Colon (tissue), 2 donors: ENCODE results near the gene ERN1.

Source experiments
- FAIRE-seq: peaks from 2 replicates; lab custom pipeline; 2012; peaks lifted over from hg19 to GRCh38; lab: Jason Lieb, UNC
- donor health status: control.
- donor health status: control.

Gene ERN1

DNA sequence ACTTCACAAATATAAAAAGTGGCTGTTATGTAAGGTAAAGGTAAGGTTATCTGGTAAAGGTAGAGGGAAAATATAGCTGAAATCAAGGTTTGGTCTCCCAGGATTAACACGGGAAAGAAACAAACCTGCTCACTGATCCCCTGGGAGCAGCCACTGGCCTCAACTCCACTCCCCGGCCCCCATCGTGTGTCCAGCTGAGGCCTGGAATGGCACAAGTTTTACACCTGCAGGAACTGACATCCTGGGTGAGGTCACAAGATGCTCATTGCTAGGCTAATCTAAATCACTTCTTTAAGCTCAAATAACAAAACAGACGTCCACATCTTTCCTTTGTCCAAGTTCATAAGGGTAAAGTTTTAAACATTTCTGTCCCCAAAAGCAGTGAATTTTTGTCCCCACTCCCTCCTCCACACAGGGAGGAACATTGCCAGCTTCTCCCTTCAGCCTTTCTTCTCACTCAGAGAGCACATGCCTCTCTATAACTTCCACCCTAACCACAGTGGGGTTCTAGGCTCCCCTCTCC, 46.3 kb downstream of the ERN1 start:
- FAIRE-seq, result no peak

DNA sequence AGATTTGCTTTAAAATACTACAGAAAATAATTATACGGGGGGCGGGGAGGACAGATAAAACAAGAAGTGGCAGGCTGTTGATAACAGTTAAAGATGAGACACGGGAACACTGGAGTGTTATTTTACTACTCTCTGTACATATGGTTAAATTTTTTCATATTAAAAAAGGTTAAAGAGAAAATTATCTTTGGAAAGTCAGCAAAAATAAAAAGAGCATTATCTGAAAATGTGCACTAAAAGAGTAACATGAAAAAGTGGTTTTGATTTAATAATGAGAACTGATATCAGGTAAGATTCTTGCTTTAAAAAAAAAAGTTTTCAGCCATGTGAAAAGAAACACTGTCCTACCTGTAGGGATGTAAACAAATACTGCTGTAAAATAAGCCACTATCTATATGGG, 46.9 kb downstream of the ERN1 start:
- no peak for FAIRE-seq

DNA sequence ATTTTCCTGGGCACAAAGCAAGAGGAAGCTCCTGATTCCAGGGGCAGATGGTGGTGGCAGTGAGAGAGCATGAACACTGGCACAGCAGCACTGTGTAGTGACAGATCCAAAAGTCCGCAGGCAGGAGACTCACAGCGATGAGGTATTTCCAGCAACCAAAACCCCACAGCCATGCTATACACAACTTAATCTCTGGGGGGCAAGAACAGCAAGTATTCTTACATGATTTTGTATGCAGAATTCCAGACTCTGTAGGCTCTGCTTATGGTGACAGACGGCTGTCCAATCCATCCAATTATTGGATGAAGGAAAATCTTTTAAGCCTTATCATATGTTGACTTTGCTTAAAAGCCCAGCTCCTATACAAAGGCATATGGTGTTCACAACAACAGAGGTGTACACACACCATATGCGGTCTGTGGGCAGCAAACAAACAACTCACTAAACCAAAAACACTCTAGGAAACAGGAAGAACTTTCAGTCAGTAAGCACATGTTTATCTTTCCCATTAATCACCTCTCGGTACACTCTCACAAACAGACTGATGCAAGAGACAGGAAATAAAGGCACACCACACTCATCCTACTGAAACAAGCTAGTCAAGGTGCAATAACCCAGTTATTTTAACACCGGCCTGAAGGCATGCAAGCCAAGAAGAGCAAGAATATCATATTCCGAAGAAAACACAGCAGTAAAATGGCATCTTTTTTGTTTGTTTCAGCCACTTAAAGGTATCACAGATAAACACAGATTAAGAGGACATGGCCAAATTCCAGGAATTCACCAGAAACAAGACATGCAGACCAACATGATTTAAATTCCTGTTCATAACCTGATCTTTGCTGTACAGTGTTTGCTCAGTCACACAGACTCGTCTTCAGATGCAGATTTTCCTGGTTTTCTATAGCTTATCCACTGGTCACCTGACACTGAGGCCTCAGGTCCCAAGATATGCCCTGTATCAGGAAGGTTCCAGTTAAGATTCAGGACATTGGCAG, 47.8 kb downstream of the ERN1 start:
- FAIRE-seq, result no peak

DNA sequence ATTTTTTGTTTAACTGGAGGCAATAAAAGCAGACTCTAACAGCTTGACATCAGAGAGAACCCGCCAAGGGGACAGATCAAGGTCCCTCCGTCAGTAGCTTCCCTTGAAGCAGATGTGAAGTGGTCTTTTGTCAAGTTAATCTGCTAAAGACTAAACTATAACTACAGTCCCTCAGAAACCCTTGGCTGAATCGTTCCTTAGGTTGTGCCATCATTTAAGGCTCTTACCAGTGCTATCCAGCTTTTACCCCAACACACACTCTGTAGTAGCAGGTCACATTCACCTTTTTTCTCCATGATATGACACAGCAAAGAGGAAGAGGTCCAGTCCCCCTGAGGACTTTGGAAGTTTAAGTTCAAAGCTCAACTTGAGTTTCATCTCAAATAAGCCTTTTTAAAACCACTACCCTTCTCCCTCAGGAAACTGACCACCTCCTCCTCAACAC, 49.7 kb downstream of the ERN1 start:
- no peak for FAIRE-seq

DNA sequence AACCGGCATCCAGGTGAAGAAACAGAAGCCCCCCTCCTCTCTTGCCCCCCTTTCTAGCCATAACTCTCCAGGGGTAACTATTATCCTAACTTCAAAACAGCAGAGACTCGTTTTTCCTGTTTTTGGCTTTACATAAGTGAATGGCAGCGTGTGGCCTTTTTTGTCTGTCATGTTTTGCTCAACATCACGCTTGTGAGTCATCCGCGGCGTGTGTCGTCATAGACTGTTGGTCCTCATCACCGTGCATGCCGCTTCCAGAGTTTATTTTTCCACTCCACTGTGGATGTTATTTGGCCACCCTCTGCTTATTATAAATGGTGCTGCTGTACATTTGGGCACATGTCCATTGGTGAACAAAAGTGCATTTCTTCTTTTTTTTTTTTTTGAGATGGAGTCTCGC, 52.6 kb downstream of the ERN1 start:
- no peak for FAIRE-seq

DNA sequence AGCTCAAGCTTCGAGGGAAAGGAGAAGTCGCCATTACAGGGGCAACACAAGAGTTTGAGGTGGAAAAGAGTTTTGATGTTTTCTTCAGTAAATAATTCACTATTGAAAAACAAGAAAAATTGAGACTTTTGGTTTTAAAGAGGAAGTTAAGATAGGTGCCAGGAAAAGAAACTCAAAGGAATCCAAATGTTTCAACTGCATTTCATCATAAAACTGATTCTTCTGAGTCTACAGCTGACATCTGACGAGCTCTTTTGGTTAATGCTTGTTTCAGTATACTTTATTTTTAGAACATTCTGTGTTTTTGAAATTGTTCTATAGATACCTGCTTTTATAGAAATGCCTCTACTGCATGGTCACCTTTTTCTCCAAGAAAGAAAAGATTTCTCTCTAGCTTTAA, 54.0 kb downstream of the ERN1 start:
- FAIRE-seq, result no peak

DNA sequence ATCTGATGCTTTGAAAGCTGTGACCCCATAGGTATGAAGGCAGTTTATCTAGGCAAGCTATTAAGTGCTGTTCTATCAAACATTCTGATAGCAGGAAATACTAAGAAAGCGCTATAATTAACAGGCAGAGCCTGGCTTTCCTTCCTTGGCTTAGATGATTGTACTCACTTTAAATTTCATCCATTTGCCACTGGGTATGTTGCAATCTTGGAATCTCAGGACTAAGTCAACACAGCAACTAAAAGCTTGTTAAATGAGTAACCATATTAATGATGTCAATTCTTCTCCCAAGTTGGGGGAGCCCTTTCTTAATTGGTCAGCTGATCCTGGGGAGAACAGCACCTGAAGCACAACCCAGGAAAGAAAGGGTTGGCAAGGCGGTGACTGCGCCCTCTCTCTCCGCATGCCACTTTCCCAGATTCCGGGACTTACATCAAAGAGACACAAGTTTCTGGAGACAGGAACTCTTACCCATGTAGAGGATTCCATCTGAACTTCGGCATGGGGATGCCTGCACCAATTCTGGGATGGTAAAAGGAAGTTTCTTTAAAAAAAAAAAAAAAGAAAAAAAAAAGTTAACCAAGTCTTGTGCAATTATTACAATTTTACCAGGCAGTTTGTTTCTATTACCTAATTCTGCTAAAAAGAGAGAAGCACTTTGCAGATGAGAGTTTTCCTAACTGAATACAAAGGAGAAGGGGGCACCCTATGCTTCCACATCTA, 55.1 kb downstream of the ERN1 start:
- FAIRE-seq, result no peak

DNA sequence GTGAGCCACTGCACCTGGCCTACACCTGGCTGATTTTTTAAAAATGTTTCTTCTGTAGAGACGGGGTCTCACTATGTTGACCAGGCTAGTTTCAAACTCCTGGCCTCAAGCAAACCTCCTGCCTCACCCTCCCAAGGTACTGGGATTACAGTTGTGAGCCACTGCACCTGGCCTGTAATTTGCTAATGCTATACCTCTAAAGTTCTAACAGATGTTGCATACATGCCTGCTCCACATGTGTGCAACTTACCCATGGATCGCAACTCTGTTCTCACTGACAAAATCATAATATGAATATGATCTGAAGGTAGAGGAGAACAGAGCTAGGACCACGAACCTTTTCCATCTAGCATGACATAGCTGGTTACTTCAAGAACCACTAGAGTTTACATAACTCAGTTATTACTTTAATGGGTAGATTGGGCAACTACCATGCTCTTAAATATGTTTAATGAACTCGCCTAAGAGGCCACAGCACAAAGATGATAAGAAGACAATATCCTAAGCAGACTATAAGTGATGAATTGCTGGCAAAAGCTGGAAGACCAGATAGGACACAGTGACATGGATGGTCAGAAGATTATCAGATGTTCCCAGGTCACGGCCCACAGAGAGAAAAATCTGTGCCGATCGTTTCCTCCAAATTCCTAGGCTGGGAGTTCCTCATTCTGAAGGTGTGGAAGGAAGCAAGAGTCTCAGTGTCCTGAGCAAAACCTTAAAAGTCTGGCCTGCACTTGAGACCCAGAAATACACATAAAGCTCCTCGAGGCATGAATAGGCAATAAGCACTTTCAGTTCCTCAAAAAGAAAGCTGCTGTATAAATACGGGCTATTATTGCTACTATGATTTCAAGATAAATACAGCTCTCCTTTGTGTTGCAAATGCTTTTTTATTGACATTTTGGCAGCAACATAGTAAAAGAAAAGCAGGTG, 55.9 kb downstream of the ERN1 start:
- no peak for FAIRE-seq

DNA sequence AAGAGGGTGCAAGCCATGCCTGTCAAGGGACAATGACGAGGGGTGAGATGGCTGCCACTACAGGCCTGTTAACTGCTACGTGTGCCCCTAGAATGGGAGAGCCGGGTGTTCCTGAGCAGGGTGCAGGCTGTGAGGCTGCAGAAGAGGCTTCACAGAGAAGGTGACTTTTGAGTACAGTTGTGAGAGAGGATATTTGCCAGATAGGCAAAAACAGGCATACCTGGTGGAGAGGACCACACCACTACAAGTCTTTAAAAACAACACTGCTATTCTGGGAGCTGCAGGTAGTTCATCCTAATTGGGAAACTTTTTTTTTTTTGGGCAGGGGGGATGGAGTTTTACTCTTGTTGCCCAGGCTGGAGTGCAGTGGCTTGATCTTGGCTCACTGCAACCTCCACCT, 58.8 kb downstream of the ERN1 start:
- FAIRE-seq, result no peak

DNA sequence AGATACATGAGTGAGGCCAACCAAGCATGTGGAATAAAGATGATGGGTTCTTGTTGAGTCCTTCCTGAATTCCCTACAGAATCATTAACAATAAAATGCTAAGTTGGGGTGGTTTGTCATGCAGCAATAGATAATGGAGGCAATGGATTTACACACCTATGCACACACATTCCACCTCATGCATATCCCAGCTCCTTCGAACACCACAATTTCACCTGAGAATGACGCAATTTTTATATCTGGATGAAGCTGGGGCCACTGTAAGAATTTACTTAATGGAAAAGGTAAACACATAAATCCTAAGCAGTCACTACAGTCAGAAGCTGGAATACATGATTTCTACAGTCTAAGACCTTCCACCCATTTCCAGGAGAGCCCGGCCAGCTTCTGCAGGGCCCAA, 59.7 kb downstream of the ERN1 start:
- no peak for FAIRE-seq

DNA sequence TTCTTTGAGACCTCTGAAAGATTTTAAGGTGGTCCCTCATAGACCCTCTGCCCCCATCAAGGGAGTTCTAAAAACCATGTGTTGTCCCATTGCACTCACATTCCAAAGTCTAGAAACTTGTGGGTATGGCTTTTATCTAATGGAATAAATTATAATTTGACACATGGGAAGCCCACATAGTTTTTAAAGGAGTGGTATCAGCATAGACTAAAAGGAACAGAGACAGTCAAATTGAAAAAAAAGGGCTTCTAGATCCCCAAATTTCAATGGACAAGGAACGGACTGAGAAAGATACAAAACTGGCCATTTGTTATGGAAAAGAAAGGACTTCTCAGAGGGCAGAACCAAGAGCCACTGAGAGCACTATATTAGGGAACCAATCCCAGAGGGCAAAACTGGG, 60.8 kb downstream of the ERN1 start:
- FAIRE-seq, result no peak

DNA sequence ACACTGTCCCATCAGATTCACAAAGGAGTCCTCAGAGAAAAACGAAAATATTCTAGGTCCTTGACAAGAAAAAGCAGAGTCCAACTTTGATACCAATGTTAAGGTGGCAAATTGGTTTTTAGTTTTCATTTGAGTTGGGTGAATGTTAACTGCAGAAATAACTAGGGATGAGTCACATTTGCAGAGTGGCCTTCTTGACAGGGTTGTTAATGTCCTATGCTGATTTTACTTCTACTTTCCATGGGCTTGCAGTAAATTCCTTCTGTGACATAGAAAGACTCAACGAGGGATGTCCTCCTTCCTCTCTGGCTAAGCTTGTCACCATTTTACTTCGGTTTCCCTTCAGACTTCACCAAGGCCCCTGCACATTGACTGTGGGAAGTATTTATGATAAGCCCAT, 62.3 kb downstream of the ERN1 start:
- no peak for FAIRE-seq

DNA sequence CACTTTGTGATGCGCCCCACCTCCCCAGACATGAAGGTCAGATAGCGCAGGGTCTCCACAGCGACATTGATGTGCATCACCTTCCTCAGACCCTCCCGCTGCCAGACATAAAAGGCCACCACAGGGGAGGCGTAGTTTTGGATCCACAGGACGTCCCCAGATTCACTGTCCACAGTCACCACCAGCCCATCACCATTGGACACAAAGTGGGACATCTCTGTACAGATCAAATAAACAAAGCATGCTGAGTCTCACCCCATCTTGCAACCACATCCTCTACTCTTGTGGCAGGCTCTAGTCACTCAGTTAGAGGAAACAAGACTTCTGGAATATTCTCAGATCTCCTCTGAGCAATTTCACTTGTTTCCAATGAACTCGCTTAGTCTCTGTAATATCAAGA, 63.2 kb downstream of the ERN1 start:
- no peak for FAIRE-seq

DNA sequence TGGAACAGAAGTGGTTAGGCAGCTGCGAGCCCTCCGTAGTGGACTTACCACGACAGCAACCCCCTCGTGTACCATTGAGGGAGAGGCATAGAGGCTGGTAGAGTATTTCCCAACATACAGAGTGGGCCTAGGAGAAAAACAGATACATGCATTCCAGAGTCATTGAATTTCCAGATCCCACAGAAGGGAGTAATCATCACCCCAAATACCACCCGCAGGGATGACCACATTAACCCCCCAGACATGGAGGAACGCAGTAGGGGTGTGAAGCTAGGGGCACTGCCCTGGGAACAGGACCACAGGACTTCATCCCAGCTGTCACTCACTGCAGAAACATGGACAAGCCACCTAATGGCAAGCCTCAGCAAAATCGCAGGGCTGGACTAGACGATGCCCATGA, 64.8 kb downstream of the ERN1 start:
- no peak for FAIRE-seq

DNA sequence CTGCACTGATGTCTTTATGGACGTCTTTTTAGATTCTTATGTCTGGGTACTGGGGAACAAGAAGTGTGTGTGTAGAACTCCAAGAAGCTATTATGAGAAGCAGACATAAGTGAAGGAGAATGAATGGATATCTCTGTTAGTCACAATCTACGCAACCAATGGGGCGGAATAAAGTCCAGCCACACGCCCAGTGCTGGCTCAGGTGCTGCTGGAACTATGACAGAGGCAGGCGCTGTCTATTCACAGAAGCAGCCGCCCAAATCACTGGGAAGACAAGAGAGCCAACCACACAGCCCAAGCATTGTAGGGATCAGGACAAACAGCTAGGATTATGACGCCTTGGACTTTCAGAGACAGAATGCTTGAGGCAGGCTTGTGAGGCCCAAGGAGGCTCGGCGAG, 65.6 kb downstream of the ERN1 start:
- FAIRE-seq, result no peak

DNA sequence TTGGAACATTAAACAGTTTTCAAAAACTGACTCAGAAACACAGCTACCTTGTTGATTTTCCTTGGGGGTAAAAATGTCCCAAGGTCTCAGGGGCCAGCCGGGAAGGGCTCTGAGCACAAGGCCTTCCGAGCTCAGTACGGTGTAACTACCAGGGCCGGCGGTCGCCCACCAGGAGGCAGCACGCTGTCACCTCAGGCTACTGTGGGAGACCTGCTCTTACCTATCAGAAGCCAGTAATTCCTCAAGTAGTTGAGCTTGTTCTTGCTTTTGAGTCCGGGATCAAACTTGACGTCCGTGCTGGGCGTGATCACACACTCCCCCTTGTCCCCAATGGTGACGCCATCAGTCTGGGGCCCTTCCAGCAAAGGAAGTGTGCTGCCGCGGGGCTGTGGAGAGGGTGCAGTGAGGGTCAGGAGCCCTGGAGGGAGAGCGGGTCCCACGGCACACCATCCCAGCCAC, 66.1 kb downstream of the ERN1 start:
- no peak for FAIRE-seq

DNA sequence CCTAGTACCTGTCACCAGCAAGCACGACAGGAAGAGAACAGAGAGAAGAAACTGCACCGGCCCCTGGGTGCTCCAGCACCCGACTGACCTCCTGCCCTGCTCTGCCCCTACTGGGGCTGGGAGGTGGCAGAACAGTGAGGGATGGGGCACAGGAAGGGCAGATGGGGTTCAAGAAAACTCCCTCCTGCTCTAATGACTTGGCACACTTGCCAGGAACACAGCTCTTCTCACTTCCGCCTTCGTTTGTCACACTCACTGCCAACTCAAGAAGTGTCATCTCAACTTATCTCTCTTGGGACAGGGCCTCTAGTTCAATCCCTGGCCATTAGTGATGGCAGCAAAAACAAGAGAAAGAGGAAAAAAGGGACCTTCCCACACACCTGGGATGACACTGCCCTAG, 66.9 kb downstream of the ERN1 start:
- FAIRE-seq, result no peak

DNA sequence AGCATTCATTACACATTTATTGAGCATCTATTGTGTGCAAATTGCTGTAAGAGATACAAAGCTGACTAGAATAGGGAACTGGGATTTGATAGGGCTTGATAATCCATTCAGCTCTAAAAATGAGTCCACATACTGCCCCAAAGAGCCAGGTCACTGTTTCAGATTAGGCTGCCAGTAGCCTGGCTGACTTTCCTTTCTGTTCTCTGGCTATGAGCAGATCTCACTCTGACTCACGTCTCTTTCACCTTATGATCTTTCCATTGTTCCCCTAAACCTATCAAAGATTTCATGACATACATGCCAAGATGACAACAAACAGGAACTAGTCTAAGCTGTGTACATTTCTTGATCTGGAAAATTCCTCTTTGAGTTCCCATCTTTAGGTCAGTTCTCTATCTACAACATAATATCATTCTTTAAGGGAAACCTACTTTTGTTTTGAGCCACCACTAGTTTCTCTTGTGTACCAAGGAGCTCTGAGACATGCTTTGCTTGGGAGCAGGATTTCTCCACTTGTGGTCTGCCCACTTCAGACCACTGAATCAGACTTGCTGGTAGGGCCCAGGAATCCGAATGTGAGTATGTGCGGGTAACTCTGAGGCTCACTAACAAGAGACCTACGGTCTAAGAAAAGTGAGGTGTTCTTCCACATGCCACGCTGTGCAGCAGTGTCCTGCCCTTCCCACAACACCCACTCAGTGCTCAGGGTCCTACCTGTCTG, 68.6 kb downstream of the ERN1 start:
- no peak for FAIRE-seq

DNA sequence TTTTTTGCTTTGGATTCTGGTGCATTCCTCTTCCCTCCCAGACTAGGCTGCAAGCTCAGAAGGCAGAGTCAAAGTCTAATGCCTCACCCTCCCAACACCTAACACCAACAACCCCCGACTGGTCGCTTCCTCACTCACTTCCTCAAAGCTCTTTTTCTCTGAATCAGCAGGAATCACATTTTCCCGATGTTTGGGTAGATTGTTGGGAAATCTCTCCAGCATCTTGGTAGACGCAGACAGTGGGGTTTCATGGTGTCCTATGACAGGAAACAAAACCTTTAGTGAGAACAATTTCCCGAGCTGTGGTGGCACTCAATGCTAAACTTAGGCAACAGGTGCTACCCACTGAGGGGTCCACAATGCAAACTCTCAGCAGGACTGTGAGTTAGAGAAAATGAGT, 69.6 kb downstream of the ERN1 start:
- FAIRE-seq, result no peak

DNA sequence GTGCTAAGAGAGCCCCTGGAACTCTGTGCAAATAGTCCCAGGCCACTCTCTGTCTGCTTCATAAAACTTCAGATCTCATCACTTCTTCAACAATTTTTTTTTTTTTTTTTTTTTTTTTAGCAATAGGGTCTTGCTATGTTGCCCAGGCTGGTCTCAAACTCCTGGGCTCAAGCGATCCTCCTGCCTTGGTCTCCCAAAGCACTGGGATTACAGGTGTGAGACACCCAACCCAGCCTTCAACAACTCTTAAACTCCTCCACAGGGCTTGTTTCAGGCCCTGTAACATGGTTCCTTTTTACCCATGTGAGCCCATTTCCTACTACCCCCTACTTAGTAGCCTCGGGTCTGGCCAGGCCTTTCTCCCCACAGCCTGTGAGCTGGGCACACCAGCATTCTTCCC, 70.2 kb downstream of the ERN1 start:
- FAIRE-seq, result no peak

DNA sequence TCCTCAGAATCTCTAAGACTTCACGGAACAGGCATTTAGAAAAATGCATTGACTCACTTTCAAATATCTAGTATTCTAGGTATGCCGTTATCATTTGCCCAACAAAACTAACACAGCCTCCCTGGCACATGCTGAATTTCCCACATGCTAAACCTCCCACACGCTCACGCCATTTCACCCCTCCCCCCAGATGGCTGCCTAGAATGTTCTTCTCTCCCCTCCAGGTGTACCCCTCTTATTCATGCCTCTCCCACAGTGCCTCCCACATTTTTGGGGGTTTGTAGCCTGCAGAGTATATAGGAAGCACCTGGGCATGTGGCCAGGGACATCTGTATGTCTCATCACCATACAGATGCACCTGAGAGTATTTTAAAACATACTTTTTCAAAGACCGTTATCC, 71.3 kb downstream of the ERN1 start:
- no peak for FAIRE-seq
